NCI-H1436 treated with DMSO at 0.1 percent for 48 hours (cell line): ENCODE data around the gene ZNF699.
"Not testable (repeated sequence)": the region's sequence is repeated elsewhere in the genome, so short reads cannot be mapped to it uniquely, and the experiment has no call there.

Experiments used
- DNase-seq: peaks from one replicate; lab custom pipeline; 2025; lab: John Stamatoyannopoulos, UW

The ZNF699 gene

DNA sequence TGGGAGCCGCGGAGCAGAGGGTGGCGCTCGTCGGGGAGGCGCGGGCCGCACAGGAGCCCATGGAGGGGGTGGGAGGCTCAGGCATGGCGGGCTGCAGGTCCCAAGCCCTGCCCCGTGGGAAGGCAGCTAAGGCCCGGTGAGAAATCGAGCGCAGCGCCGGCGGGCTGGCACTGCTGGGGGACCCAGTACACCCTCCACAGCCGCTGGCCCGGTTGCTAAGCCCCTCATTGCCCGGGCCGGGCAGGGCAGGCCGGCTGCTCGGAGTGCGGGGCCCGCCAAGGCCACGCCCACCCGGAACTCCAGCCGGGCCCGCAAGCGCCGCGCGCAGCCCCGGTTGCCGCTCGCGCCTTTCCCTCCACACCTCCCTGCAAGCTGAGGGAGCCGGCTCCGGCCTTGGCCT is 26.2 kb downstream of the ZNF699 start:
- DNase-seq: not testable (repeated sequence)

DNA sequence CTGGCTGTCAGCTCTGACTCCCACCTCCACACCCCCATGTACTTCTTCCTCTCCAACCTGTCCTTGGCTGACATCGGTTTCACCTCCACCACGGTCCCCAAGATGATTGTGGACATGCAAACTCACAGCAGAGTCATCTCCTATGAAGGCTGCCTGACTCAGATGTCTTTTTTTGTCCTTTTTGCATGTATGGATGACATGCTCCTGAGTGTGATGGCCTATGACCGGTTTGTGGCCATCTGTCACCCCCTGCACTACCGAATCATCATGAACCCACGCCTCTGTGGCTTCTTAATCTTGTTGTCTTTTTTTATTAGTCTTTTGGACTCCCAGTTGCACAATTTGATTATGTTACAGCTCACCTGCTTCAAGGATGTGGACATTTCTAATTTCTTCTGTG is 58.4 kb downstream of the ZNF699 start:
- no peak for DNase-seq

DNA sequence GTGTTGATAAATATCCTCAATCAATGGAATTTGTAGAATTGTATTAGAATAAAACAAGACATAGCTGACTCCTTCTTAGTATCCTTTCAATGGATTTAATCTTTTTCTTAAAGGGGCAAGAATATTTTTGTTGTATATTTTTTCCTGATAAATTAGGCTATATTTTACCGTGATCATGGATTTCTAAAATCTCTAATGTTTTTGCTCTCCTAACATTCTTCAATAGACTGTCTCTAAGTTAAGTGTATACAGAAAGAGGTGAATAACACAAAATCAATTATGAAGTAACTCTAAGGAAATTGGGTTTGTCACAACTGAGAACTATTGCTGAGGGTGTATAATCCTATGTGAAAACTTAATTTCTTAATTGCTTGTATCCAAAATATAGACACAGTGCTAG is 59.0 kb downstream of the ZNF699 start, which contains the start of gene OR7E24:
Gene OR7E24, plus strand, starts transcription at position 301 of the 400 bp plus-strand sequence. CDS start 114 bp downstream, outside the sequence.
- no peak for DNase-seq
